GM12891 (cell line): Measurements from ENCODE around the gene MAPK8IP2.

Experiments
- PAX5 ChIP-seq: IDR thresholded peaks from 2 replicates; pipeline ENCODE4 v1.6.1; 2011; ENCODE audit warnings: low read length, moderate library complexity, mild to moderate bottlenecking; ENCODE audit not compliant: insufficient read depth, severe bottlenecking
- POLR2A ChIP-seq: IDR thresholded peaks from 2 replicates; pipeline ENCODE4 v1.6.1; 2011; ENCODE audit warnings: low read depth, low read length, control low read depth
- POLR2AphosphoS5 ChIP-seq: IDR thresholded peaks from 2 replicates; pipeline ENCODE4 v1.6.1; 2011; ENCODE audit warnings: low read depth, low read length, control low read depth
- POU2F2 ChIP-seq: IDR thresholded peaks from 2 replicates; pipeline ENCODE4 v1.6.1; 2011; ENCODE audit warnings: low read depth, mild to moderate bottlenecking, control low read depth, low read length, moderate library complexity
- TAF1 ChIP-seq: IDR thresholded peaks from 2 replicates; pipeline ENCODE4 v1.6.1; 2011; ENCODE audit warnings: low read depth, low read length, control low read depth

DNA sequence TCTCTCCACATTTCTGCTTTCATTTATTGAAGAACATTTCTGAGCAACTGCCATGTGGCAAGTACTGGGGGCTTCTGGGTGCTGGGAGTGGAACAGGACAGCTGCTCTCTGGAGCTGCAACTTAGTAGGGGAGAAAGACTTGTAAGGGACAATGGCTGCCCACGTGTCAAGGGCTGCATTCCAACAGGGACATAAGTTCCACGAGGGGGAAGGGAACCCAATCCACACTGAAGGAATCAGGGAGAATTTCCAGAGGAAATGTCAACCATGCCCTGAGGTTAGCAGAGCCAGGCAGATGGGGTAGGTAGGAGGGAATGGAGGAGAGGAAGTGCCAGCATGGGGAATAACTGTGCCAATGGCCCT lies 1.7 kb downstream of the MAPK8IP2 start:
- TF ChIP-seq POLR2AphosphoS5 (no peak), TAF1 (no peak), POLR2A (no peak), POU2F2 (no peak), PAX5 (no peak)
